SH-SY5Y (cell line): ENCODE results near the gene BMPR1A.
A peak's percentile ranks its signal among the peaks of the same experiment; 100 is the strongest.

Source experiments
- GATA2 ChIP-seq: IDR thresholded peaks from 2 replicates; pipeline ENCODE4 v1.6.1; 2011; ENCODE audit warnings: mild to moderate bottlenecking, low read depth, low read length
- GATA3 ChIP-seq: IDR thresholded peaks from 2 replicates; pipeline ENCODE4 v1.6.1; 2011; ENCODE audit warnings: low read depth, mild to moderate bottlenecking, low read length, moderate library complexity

The BMPR1A gene

GRCh38 chr10:86765548-86765947, 9.1 kb downstream of the BMPR1A start:
- no peak for TF ChIP-seq GATA2
- no peak for TF ChIP-seq GATA3

GRCh38 chr10:86768412-86769062, 12.1 kb downstream of the BMPR1A start:
- TF ChIP-seq GATA2 (no peak), GATA3 (no peak)

DNA sequence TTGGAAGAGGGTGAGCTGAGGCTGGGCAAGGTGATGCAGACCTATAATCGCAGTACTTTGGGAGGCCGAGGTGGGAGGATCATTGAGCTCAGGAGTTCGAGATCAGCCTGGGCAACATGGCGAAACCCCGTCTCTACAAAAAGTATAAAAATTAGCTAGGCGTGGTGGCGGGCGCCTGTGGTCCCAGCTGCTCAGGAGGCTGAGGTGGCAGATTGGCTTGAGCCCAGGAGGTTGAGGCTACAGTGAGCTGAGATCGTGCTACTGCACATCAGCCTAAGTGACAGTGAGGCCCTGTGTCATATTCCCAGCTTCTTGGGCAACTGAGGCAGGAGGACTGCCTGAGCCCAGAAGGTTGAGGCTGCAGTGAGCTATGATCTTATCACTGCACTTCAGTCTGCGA, 13.6 kb downstream of the BMPR1A start:
- TF ChIP-seq GATA3: no peak
- no peak for TF ChIP-seq GATA2

- no peak for TF ChIP-seq GATA3
- no peak for TF ChIP-seq GATA2
Observed at GRCh38 chr10:86770412-86770960, 14.1 kb downstream of the BMPR1A start.

DNA sequence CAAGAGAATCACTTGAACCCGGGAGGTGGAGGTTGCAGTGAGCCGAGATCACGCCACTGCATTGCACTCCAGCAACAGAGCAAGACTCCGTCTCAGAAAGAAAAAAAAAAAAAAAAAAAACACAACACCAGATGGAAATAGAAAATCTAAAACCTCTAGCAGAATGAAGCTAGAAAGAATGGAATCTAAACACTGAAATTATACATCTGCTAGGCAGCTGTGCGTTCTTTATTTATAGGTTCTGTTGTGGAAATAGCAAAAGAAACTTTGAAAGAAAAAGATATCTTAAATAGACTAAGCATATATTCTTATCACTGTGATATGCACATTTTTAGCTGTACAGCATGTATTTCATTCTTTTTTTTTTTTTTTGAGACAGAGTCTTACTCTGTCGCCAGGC, 17.1 kb downstream of the BMPR1A start:
- TF ChIP-seq GATA3 (no peak), GATA2 (no peak)

GRCh38 chr10:86775056-86775869, 18.8 kb downstream of the BMPR1A start:
- TF ChIP-seq GATA2 (peak; percentile 49; the same call in 1 of the 2 replicates), GATA3 (no peak)

DNA sequence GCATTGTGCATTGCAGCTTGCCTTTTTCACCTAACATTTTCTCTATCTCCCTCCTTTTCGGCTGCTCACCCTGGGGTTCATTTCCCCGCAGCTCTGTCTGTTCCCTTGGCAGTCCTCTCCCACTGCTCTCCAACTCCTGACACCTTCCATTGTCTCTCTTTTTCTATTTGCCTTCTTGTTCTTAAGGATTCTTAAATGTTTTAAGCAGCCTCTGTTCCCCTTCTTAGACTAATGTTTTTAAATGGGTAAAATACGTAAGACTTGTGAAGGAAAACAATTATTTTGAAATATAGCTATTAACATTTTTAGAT, 19.4 kb downstream of the BMPR1A start:
- TF ChIP-seq GATA2 (no peak), GATA3 (no peak)

DNA sequence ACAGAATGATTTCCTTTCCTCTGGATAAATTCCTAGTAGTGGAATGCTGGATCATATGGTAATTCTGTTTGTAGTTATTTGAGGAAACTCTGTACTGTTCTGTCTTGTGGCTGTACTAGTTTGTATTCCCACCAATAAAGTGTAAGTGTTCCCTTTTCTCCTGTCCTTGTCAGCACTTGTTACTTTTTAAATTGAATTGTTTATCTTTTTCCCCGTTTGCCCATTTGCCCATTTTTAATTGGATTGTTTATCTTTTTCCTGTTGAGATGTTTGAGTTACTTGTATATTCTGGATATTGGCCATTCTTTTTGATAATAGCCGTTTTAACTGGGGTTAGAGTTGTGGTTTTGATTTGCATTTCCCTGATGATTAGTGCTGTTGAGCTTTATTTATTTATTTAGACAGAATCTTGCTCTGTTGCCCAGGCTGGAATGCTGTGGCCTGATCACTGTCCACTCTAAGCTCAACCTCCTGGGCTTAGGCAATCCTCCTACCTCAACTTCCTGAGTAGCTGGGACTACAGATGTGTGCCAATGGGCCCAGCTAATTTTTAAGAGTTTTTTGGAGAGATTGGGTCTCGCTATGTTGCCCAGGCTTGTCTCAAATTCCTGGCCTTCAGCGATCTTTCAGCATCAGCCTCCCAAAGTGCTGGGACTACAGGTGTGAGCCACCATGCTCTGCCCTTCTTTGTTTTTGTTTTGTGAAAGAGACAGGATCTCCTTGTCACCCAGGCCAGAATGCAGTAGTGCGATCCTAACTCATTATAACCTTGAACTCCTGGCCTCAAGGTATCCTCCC, 23.0 kb downstream of the BMPR1A start:
- TF ChIP-seq GATA3 (no peak), GATA2 (no peak)

DNA sequence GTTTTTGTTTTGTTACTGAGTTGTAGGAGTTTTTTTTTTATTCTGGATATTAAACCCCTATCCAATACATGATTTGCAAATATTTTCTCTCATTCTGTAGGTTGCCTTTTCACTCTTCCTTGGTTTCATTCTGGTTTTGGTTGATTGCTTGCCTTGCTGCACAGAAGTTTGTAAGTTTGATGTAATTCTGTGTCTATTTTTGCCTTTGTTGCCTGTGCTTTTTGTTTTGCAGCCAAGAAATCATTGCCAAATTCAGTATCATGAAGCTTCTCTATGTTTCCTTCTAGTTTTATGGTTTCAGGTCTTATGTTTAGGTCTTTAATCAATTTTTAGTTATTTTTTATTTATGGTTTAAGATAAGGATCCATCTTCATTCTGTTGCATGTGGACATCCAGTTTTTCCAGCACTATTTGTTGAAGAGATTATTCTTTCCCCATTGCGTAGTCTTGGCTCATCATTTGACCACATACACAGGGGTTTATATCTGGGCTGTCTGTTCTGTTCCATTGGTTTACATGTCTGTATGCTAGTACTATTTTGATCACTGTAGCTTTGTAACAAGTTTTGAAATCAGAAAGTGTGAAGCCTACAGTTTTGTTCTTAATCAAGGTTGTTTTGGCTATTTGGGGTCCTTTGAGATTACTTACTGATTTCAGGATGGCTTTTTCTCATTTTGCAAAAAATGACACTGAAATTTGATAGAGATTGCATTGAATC, 26.4 kb downstream of the BMPR1A start:
- no peak for TF ChIP-seq GATA2
- no peak for TF ChIP-seq GATA3

GRCh38 chr10:86785037-86785436, 28.6 kb downstream of the BMPR1A start:
- TF ChIP-seq GATA2 (no peak), GATA3 (no peak)

GRCh38 chr10:86785968-86786367, 29.5 kb downstream of the BMPR1A start:
- TF ChIP-seq GATA3 (no peak), GATA2 (no peak)

DNA sequence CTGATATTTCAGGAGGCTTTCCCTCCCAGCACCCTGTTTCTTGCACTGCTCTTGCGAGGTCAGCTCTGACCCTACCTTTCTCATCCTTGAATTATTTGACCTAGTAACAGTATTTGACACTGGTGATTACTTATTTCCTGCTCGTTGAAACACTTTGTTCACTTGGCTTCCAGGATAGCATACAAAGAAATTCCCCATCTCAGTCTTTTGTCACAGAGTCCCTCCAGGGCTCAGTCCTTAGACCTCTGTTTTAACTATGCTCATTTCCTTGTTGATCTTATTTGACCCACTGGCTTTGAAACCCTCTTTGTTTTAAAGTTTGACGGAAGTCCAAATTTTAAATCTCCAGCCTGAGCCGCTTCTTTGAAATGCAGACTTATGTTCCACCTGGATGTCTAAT, 29.9 kb downstream of the BMPR1A start:
- TF ChIP-seq GATA3: no peak
- no peak for TF ChIP-seq GATA2

GRCh38 chr10:86790394-86790793, 34.0 kb downstream of the BMPR1A start:
- TF ChIP-seq GATA3 (no peak), GATA2 (no peak)

GRCh38 chr10:86792461-86793167, 36.2 kb downstream of the BMPR1A start:
- TF ChIP-seq GATA3 (no peak), GATA2 (no peak)
